ENCODE data around the gene COL5A3.

GRCh38 chr19:9940778-9941177, 69.5 kb downstream of the COL5A3 start:
- TF ChIP-seq TAF1 (IDR thresholded peaks at IDR 0.05; ENCODE audit: low read depth): no peak
- TF ChIP-seq EP300 (IDR thresholded peaks at IDR 0.05; ENCODE audit: borderline replicate concordance): no peak
- no peak for TF ChIP-seq CEBPB (IDR thresholded peaks at IDR 0.05)
- no peak for TF ChIP-seq REST (IDR thresholded peaks at IDR 0.05; ENCODE audit: low read depth)
- no peak for TF ChIP-seq CREB1 (IDR thresholded peaks at IDR 0.05; ENCODE audit: low read depth)
- no peak for TF ChIP-seq EGR1 (IDR thresholded peaks at IDR 0.05)
- no peak for TF ChIP-seq MAX (IDR thresholded peaks at IDR 0.05)
- TF ChIP-seq YY1 (IDR thresholded peaks at IDR 0.05; ENCODE audit: low read depth): no peak
- TF ChIP-seq RAD21 (IDR thresholded peaks at IDR 0.05; ENCODE audit: low read depth): no peak
- no peak for TF ChIP-seq NFIC (IDR thresholded peaks at IDR 0.05)
- no peak for TF ChIP-seq ZBTB7A (IDR thresholded peaks at IDR 0.05; ENCODE audit: low read depth)
- TF ChIP-seq USF1 (IDR thresholded peaks at IDR 0.05): no peak

Data from Ishikawa (cell line).